Gastrocnemius medialis (tissue), 4 donors: ENCODE results near the gene WSCD2. TPM values are rescaled to one million over a fixed set of nuclear protein-coding genes. Genes with fewer than 3 reads are reported as not detected.

Experiments
- ATAC-seq, 2 donors: fragments of 150-250 bp; one replicate each; pipeline ENCODE4 v1.9.1; 2016
- DNase-seq, 2 donors: peaks; one replicate each; pipeline ENCODE4 v3.0.0-alpha.2; 2019
- H3K27ac ChIP-seq, 4 donors: fragments of 200-600 bp; sonication (generic); 1 replicate in 1 of 4; 2 replicates in 3 of 4; pipeline ENCODE4 v1.5.1; 2016 to 2018; ENCODE audit warnings: mild to moderate bottlenecking in 2 of 4, moderate library complexity in 1 of 4
- H3K27me3 ChIP-seq, 3 donors: fragments of 200-600 bp; sonication (generic) in 2 of 3; 1 replicate in 1 of 3; 2 replicates in 2 of 3; pipeline versions ENCODE4 v1.5.1 to v1.6.0; 2016 to 2019; ENCODE audit warnings: mild to moderate bottlenecking in 1 of 3, moderate library complexity in 1 of 3
- H3K36me3 ChIP-seq, 2 donors: fragments of 200-600 bp; sonication (generic) in 1 of 2; one replicate each; pipeline ENCODE4 v1.5.1; 2017 to 2018
- H3K4me1 ChIP-seq, 2 donors: fragments of 200-600 bp; sonication (generic) in 1 of 2; one replicate each; pipeline ENCODE4 v1.5.1; 2016 to 2017; ENCODE audit warnings: mild to moderate bottlenecking in 2 of 2
- H3K4me3 ChIP-seq, 4 donors: fragments of 200-600 bp; sonication (generic) in 3 of 4; 1 replicate in 1 of 4; 2 replicates in 3 of 4; pipeline ENCODE4 v1.5.1; 2016 to 2019; ENCODE audit warnings: mild to moderate bottlenecking in 2 of 4
- H3K9me3 ChIP-seq, 3 donors: fragments of 200-600 bp; sonication (generic) in 2 of 3; 1 replicate in 1 of 3; 2 replicates in 2 of 3; pipeline ENCODE4 v1.5.1; 2016 to 2019
- POLR2A ChIP-seq, 2 donors: fragments of 450-650 bp; IDR thresholded peaks; one replicate each; pipeline ENCODE4 v1.6.1; 2017; ENCODE audit warnings: antibody characterized with exemption in 2 of 2, mild to moderate bottlenecking in 2 of 2, moderate library complexity in 2 of 2
- in situ Hi-C, 4 donors: fragments of 200-750 bp; cut with MboI; loops; one replicate each; pipeline versions ENCODE4 v1.15.0 to v1.8.0; 2017; ENCODE audit warnings: low sequenced_read_pairs in 4 of 4
- intact Hi-C: fragments of 100-400 bp; cut with DNase I; formaldehyde crosslinking; loops from one replicate; pipeline ENCODE4 v1.15.1; 2023; ENCODE audit warnings: low total_unique reads
- total RNA-seq, 4 donors: library from RNA; depleted of rRNA; stranded (reverse); fragments of >200 nt; gene quantifications; one replicate each; pipeline versions ENCODE4 v1.1.0 to v1.2.3, GENCODE V29; 2016
- TF ChIP-seq, protein P1 (sequence below), 5 experiments: fragments of 450-650 bp in 3 of 5; fragments of 200-600 bp in 2 of 5; sonication (generic) in 2 of 5; IDR thresholded peaks in 4 of 5; conservative IDR thresholded peaks in 1 of 5; 1 replicate in 4 of 5; 2 replicates in 1 of 5; pipeline ENCODE4 v1.5.1; 2016 to 2019; ENCODE audit warnings: antibody characterized with exemption in 5 of 5, mild to moderate bottlenecking in 3 of 5, moderate library complexity in 3 of 5

WSCD2 gene
- total RNA-seq, 4 donors from 2014 or later: 0.10 TPM; not detected in 3

DNA sequence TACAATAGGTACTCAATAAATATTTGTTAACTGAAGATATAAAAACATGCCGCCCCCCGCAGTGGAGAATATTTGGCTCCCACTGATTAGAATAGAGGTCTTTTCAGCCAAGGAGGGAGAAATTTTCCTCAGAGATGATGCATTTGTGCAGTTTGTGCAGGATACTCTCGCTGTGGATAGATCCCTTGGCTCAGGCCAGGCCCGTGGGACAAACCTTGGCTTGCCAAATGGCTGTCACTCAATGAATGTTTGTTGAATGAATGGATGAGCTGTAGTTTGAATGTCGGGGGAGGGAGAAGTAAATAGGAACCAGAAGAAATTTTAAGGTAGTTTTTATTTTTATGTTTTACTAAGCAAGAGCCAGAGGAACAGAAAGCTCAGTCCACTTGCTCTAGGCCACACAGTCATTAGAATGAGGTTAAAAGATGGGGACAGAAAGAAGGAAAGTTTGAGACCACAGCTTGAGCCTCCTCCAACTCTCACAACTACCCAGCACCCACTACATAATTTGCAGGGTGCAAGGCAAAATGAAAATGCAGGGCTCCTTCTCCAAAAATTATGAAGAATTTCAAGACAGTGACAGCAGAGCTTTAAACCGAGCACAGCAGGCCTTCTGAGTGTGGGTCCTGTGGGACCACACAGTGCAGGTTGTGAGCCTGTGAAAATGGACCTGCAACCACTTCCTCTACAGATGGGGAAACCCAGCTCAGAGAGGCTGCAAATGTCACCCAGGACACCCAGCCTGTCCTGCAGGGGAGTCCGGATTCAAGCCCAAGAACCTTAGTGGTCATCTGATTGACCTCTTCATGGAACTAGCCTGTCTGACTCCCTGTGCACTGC is 51.4 kb downstream of the WSCD2 start:
- in situ Hi-C loops: no loop called here
- DNase-seq (no peak), ATAC-seq (no peak)
- Histone ChIP-seq H3K36me3 (no peaks in the 10 kb centered on the region), H3K9me3 (no peaks in the 10 kb centered on the region), H3K4me3 (no peak overlapping the region), H3K27ac (no peak overlapping the region), H3K4me1 (no peaks in the 10 kb centered on the region), H3K27me3 (peaks cover 0 to 2% (median 0%) of the 10 kb centered on the region in 3 donors)
- intact Hi-C loops: no loop called here
- TF ChIP-seq, protein P1, sequence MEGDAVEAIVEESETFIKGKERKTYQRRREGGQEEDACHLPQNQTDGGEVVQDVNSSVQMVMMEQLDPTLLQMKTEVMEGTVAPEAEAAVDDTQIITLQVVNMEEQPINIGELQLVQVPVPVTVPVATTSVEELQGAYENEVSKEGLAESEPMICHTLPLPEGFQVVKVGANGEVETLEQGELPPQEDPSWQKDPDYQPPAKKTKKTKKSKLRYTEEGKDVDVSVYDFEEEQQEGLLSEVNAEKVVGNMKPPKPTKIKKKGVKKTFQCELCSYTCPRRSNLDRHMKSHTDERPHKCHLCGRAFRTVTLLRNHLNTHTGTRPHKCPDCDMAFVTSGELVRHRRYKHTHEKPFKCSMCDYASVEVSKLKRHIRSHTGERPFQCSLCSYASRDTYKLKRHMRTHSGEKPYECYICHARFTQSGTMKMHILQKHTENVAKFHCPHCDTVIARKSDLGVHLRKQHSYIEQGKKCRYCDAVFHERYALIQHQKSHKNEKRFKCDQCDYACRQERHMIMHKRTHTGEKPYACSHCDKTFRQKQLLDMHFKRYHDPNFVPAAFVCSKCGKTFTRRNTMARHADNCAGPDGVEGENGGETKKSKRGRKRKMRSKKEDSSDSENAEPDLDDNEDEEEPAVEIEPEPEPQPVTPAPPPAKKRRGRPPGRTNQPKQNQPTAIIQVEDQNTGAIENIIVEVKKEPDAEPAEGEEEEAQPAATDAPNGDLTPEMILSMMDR (IDR thresholded peaks at IDR 0.05 in 4 of 5, conservative IDR thresholded peaks at IDR 0.05 in 1 of 5): no peak
- no peak for TF ChIP-seq POLR2A (IDR thresholded peaks at IDR 0.05)

DNA sequence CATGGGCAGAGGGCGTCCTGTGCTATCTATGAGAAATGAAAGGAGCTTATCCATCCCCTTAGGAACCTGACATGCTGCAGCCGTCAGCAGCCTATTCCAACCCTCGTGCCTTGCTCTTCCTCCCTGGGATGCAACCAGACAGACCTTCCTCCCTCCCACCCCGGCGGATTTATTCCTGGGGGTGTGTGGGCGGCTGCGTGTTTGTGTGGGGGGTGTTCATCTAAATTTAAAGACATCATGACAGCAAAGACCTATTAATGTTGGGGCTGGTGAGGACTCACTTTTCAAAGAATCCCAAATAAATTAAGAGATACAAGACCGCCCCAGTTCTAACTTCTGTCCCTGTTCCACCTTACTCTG is 52.0 kb downstream of the WSCD2 start:
- Histone ChIP-seq H3K27me3 (peaks cover 0 to 2% (median 0%) of the 10 kb centered on the region in 3 donors), H3K4me3 (no peak overlapping the region), H3K36me3 (no peaks in the 10 kb centered on the region), H3K4me1 (no peaks in the 10 kb centered on the region), H3K27ac (no peak overlapping the region), H3K9me3 (no peaks in the 10 kb centered on the region)
- DNase-seq: no peak
- ATAC-seq: no peak
- intact Hi-C loops: no loop called here
- TF ChIP-seq, protein P1 (IDR thresholded peaks at IDR 0.05 in 4 of 5, conservative IDR thresholded peaks at IDR 0.05 in 1 of 5): no peak
- TF ChIP-seq POLR2A (IDR thresholded peaks at IDR 0.05): no peak
- in situ Hi-C loops: no loop called here

DNA sequence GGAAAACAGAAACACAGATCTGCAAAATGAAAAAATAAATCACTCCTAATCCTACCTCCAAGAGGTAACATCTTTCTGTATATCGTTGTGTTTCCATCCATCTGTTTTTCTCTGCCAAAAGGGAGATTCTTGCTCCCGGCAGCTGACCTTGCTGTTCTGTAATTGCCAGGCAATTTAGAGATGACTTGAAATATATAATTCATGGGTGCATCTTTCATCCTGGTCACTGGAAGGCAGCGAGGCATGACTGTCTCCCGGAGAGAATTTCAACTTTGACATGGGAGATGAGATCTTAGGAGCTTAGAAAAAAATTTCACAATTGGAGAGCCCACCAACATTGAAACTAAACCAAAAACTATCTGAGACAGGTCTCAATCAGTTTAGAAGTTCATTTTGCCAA is 53.0 kb downstream of the WSCD2 start:
- in situ Hi-C loops (no loop called here), intact Hi-C loops (no loop called here)
- no peak for DNase-seq
- Histone ChIP-seq H3K27me3 (peaks cover 0 to 2% (median 0%) of the 10 kb centered on the region in 3 donors), H3K4me1 (no peaks in the 10 kb centered on the region), H3K4me3 (no peak overlapping the region), H3K36me3 (no peaks in the 10 kb centered on the region), H3K27ac (no peak overlapping the region), H3K9me3 (no peaks in the 10 kb centered on the region)
- TF ChIP-seq POLR2A (IDR thresholded peaks at IDR 0.05): no peak
- TF ChIP-seq, protein P1 (IDR thresholded peaks at IDR 0.05 in 4 of 5, conservative IDR thresholded peaks at IDR 0.05 in 1 of 5): no peak
- no peak for ATAC-seq

DNA sequence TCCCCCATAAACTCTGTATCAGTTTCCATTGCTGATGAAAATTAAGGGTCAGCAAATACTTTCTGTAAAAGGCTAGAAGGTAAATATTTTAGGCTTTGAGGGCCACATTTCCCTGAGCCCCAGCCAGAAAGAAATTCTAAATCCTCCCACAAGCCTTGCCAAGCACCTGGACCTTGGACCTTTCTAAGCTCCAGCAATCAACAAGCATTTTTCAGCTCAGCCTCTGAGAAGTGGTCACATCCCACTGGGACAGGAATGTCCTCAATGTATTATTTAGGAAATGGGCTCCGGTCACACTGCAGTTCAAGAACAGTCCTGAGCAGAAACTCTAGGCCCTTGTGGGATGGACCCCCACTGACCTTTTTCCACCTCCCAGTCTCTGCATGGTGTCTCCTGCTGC is 55.9 kb downstream of the WSCD2 start:
- Histone ChIP-seq H3K9me3 (no peaks in the 10 kb centered on the region), H3K27ac (no peak overlapping the region), H3K27me3 (no peaks in the 10 kb centered on the region), H3K36me3 (no peaks in the 10 kb centered on the region), H3K4me1 (no peaks in the 10 kb centered on the region), H3K4me3 (no peak overlapping the region)
- in situ Hi-C loops: no loop called here
- TF ChIP-seq, protein P1 (IDR thresholded peaks at IDR 0.05 in 4 of 5, conservative IDR thresholded peaks at IDR 0.05 in 1 of 5): no peak
- no peak for TF ChIP-seq POLR2A (IDR thresholded peaks at IDR 0.05)
- DNase-seq (no peak), ATAC-seq (no peak)
- intact Hi-C loops: no loop called here
